Gastroesophageal sphincter (tissue), 2 donors: ENCODE measurements around the gene NR5A2.

ENCODE experiments used
- EP300 ChIP-seq: sonication (generic); formaldehyde crosslinking; IDR thresholded peaks from one replicate; pipeline ENCODE4 v1.6.1; 2017; ENCODE audit warnings: antibody characterized with exemption, mild to moderate bottlenecking
- POLR2A ChIP-seq, 2 donors: fragments of 450-650 bp; IDR thresholded peaks; one replicate each; pipeline ENCODE4 v1.6.1; 2017; ENCODE audit warnings: antibody characterized with exemption in 2 of 2, mild to moderate bottlenecking in 2 of 2, moderate library complexity in 1 of 2

- TF ChIP-seq POLR2A (IDR thresholded peaks at IDR 0.05) (no peak), EP300 (no peak)
These were observed 134.7 kb downstream of the NR5A2 start for GRCh38 chr1:200162258-200162657.
